SH-SY5Y (cell line): ENCODE results near the gene MAGIX.

ENCODE experiments used
- GATA2 ChIP-seq: IDR thresholded peaks from 2 replicates; pipeline ENCODE4 v1.6.1; 2011; ENCODE audit warnings: mild to moderate bottlenecking, low read depth, low read length
- GATA3 ChIP-seq: IDR thresholded peaks from 2 replicates; pipeline ENCODE4 v1.6.1; 2011; ENCODE audit warnings: low read depth, mild to moderate bottlenecking, low read length, moderate library complexity

- no peak for TF ChIP-seq GATA2
- TF ChIP-seq GATA3, result no peak
Measured at GRCh38 chrX:49161632-49162031, 926 bp upstream of the MAGIX start.
